Measurements from ENCODE around the gene IRX5.

- TF ChIP-seq POLR2AphosphoS5 (IDR thresholded peaks at IDR 0.05) (no peak), CTCF (IDR thresholded peaks at IDR 0.05) (no peak)
These were observed 2.8 kb downstream of the IRX5 start for GRCh38 chr16:54933281-54934011.

Data from upper lobe of left lung (tissue), 4 donors.